ENCODE results near the gene C11orf98. TPM values are rescaled to one million over a fixed set of nuclear protein-coding genes. Genes with fewer than 3 reads are reported as not detected.

Gene C11orf98
- total and polyA plus RNA-seq, 2 of the 13 experiments (the other 11 are each of a cell fraction or from before 2014, with no cell fraction given) = 30.4 to 91.8 TPM

DNA sequence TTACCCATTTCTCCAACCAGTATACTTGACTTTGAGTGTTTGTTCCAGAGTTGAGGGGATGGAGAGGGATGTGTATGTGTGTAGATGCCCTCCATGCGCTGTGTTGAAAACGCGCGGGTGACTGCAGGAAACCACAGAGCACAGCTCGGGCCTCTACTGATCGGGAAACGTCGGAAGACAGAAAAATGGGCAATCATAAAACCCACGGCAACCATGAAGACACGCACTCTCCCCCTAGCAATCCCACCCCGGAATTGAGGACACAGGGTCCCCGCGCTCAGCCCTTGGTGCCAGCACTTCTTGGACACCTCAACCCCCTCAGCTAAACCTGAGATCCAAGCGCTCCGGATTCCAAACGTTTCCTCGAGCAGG lies 6.2 kb upstream of the C11orf98 start (continued):
- TF ChIP-seq, protein P1, sequence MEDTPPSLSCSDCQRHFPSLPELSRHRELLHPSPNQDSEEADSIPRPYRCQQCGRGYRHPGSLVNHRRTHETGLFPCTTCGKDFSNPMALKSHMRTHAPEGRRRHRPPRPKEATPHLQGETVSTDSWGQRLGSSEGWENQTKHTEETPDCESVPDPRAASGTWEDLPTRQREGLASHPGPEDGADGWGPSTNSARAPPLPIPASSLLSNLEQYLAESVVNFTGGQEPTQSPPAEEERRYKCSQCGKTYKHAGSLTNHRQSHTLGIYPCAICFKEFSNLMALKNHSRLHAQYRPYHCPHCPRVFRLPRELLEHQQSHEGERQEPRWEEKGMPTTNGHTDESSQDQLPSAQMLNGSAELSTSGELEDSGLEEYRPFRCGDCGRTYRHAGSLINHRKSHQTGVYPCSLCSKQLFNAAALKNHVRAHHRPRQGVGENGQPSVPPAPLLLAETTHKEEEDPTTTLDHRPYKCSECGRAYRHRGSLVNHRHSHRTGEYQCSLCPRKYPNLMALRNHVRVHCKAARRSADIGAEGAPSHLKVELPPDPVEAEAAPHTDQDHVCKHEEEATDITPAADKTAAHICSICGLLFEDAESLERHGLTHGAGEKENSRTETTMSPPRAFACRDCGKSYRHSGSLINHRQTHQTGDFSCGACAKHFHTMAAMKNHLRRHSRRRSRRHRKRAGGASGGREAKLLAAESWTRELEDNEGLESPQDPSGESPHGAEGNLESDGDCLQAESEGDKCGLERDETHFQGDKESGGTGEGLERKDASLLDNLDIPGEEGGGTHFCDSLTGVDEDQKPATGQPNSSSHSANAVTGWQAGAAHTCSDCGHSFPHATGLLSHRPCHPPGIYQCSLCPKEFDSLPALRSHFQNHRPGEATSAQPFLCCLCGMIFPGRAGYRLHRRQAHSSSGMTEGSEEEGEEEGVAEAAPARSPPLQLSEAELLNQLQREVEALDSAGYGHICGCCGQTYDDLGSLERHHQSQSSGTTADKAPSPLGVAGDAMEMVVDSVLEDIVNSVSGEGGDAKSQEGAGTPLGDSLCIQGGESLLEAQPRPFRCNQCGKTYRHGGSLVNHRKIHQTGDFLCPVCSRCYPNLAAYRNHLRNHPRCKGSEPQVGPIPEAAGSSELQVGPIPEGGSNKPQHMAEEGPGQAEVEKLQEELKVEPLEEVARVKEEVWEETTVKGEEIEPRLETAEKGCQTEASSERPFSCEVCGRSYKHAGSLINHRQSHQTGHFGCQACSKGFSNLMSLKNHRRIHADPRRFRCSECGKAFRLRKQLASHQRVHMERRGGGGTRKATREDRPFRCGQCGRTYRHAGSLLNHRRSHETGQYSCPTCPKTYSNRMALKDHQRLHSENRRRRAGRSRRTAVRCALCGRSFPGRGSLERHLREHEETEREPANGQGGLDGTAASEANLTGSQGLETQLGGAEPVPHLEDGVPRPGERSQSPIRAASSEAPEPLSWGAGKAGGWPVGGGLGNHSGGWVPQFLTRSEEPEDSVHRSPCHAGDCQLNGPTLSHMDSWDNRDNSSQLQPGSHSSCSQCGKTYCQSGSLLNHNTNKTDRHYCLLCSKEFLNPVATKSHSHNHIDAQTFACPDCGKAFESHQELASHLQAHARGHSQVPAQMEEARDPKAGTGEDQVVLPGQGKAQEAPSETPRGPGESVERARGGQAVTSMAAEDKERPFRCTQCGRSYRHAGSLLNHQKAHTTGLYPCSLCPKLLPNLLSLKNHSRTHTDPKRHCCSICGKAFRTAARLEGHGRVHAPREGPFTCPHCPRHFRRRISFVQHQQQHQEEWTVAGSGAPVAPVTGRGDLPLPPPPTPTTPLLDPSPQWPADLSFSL (CRISPR knock-in tag; IDR thresholded peaks at IDR 0.05) = no peak
- TF ChIP-seq FOSL2 (CRISPR knock-in tag; IDR thresholded peaks at IDR 0.05) (no peak), HDAC1 (CRISPR knock-in tag; IDR thresholded peaks at IDR 0.05) (no peak), ZFX (CRISPR knock-in tag; IDR thresholded peaks at IDR 0.05; ENCODE audit: low read depth) (no peak), ZNF510 (CRISPR knock-in tag; IDR thresholded peaks at IDR 0.05; ENCODE audit: low read depth) (no peak), ZNF557 (CRISPR knock-in tag; IDR thresholded peaks at IDR 0.05) (no peak), PAF1 (CRISPR knock-in tag; IDR thresholded peaks at IDR 0.05) (no peak), RBM22 (optimal IDR thresholded peaks at IDR 0.05; ENCODE audit: low read length) (no peak), IRF2 (CRISPR knock-in tag; IDR thresholded peaks at IDR 0.05) (no peak), ZNF615 (CRISPR knock-in tag; IDR thresholded peaks at IDR 0.05; ENCODE audit: borderline replicate concordance) (no peak), ZBTB8A (CRISPR knock-in tag; IDR thresholded peaks at IDR 0.05; ENCODE audit: borderline replicate concordance, low read depth) (no peak), GTF2F1 (IDR thresholded peaks at IDR 0.05; ENCODE audit: low read length) (no peak), BHLHE40 (IDR thresholded peaks at IDR 0.05; ENCODE audit: low read length) (no peak), CENPX (CRISPR knock-in tag; IDR thresholded peaks at IDR 0.05) (no peak), CENPT (CRISPR knock-in tag; IDR thresholded peaks at IDR 0.05; ENCODE audit: low read depth) (no peak)
- TF ChIP-seq, protein P2, sequence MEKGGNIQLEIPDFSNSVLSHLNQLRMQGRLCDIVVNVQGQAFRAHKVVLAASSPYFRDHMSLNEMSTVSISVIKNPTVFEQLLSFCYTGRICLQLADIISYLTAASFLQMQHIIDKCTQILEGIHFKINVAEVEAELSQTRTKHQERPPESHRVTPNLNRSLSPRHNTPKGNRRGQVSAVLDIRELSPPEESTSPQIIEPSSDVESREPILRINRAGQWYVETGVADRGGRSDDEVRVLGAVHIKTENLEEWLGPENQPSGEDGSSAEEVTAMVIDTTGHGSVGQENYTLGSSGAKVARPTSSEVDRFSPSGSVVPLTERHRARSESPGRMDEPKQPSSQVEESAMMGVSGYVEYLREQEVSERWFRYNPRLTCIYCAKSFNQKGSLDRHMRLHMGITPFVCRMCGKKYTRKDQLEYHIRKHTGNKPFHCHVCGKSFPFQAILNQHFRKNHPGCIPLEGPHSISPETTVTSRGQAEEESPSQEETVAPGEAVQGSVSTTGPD (CRISPR knock-in tag; IDR thresholded peaks at IDR 0.05) = 0 out of 2 replicates have a peak, but pooled peaks have one; percentile 17
- TF ChIP-seq, protein P3, sequence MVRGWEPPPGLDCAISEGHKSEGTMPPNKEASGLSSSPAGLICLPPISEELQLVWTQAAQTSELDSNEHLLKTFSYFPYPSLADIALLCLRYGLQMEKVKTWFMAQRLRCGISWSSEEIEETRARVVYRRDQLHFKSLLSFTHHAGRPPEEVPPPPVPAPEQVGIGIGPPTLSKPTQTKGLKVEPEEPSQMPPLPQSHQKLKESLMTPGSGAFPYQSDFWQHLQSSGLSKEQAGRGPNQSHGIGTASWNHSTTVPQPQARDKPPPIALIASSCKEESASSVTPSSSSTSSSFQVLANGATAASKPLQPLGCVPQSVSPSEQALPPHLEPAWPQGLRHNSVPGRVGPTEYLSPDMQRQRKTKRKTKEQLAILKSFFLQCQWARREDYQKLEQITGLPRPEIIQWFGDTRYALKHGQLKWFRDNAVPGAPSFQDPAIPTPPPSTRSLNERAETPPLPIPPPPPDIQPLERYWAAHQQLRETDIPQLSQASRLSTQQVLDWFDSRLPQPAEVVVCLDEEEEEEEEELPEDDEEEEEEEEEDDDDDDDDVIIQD (CRISPR knock-in tag; IDR thresholded peaks at IDR 0.05; ENCODE audit: low read depth) = no peak
- TF ChIP-seq, protein P4, sequence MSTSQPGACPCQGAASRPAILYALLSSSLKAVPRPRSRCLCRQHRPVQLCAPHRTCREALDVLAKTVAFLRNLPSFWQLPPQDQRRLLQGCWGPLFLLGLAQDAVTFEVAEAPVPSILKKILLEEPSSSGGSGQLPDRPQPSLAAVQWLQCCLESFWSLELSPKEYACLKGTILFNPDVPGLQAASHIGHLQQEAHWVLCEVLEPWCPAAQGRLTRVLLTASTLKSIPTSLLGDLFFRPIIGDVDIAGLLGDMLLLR (CRISPR knock-in tag; IDR thresholded peaks at IDR 0.05) = no peak
- TF ChIP-seq, protein P5, sequence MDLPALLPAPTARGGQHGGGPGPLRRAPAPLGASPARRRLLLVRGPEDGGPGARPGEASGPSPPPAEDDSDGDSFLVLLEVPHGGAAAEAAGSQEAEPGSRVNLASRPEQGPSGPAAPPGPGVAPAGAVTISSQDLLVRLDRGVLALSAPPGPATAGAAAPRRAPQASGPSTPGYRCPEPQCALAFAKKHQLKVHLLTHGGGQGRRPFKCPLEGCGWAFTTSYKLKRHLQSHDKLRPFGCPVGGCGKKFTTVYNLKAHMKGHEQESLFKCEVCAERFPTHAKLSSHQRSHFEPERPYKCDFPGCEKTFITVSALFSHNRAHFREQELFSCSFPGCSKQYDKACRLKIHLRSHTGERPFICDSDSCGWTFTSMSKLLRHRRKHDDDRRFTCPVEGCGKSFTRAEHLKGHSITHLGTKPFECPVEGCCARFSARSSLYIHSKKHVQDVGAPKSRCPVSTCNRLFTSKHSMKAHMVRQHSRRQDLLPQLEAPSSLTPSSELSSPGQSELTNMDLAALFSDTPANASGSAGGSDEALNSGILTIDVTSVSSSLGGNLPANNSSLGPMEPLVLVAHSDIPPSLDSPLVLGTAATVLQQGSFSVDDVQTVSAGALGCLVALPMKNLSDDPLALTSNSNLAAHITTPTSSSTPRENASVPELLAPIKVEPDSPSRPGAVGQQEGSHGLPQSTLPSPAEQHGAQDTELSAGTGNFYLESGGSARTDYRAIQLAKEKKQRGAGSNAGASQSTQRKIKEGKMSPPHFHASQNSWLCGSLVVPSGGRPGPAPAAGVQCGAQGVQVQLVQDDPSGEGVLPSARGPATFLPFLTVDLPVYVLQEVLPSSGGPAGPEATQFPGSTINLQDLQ (CRISPR knock-in tag; IDR thresholded peaks at IDR 0.05) = no peak

All from HepG2 (cell line).